HG02981 (cell line): ENCODE measurements around the gene ARHGEF37.
"Not testable (repeated sequence)": the region's sequence is repeated elsewhere in the genome, so short reads cannot be mapped to it uniquely, and the experiment has no call there.

Source experiments
- ATAC-seq: cut with Tn5 transposase; IDR thresholded peaks from one replicate; pipeline ENCODE4 v1.9.1; 2021; ENCODE audit warnings: mild to moderate bottlenecking, moderate library complexity; ENCODE audit not compliant: unreplicated experiment

Gene ARHGEF37

GRCh38 chr5:149645725-149646124 is 64.4 kb downstream of the ARHGEF37 start:
- ATAC-seq, result no peak

GRCh38 chr5:149646564-149646963 is 65.3 kb downstream of the ARHGEF37 start:
- no peak for ATAC-seq

- no peak for ATAC-seq
Observed at GRCh38 chr5:149647334-149647733, 66.0 kb downstream of the ARHGEF37 start.

GRCh38 chr5:149648464-149649393 is 67.4 kb downstream of the ARHGEF37 start:
- not testable (repeated sequence) for ATAC-seq

GRCh38 chr5:149649730-149650129 is 68.4 kb downstream of the ARHGEF37 start:
- ATAC-seq, result not testable (repeated sequence)

- ATAC-seq, result no peak
Observed at GRCh38 chr5:149651686-149652085, 70.4 kb downstream of the ARHGEF37 start.

- no peak for ATAC-seq
Observed at GRCh38 chr5:149652697-149653096, 71.4 kb downstream of the ARHGEF37 start.

GRCh38 chr5:149654231-149654630 is 72.9 kb downstream of the ARHGEF37 start:
- ATAC-seq, result no peak

- no peak for ATAC-seq
Observed at GRCh38 chr5:149654883-149655505, 73.7 kb downstream of the ARHGEF37 start.

GRCh38 chr5:149656576-149657182 is 75.4 kb downstream of the ARHGEF37 start:
- no peak for ATAC-seq

GRCh38 chr5:149657324-149657723 is 76.0 kb downstream of the ARHGEF37 start:
- ATAC-seq, result no peak

GRCh38 chr5:149658299-149658698 is 77.0 kb downstream of the ARHGEF37 start:
- ATAC-seq, result no peak

- ATAC-seq, result no peak
Observed at GRCh38 chr5:149664083-149664482, 82.8 kb downstream of the ARHGEF37 start.

- no peak for ATAC-seq
Observed at GRCh38 chr5:149664666-149665415, 83.5 kb downstream of the ARHGEF37 start.

GRCh38 chr5:149665416-149666175 is 84.3 kb downstream of the ARHGEF37 start:
- ATAC-seq, result no peak

- no peak for ATAC-seq
Observed at GRCh38 chr5:149666212-149666852, 85.0 kb downstream of the ARHGEF37 start.

GRCh38 chr5:149667084-149667828 is 86.0 kb downstream of the ARHGEF37 start:
- ATAC-seq, result peak; percentile 70

- no peak for ATAC-seq
Observed at GRCh38 chr5:149667829-149668330, 86.6 kb downstream of the ARHGEF37 start.

- ATAC-seq, result not testable (repeated sequence)
Observed at GRCh38 chr5:149669273-149669672, 88.0 kb downstream of the ARHGEF37 start.
